CD14-positive monocyte (primary cell): ENCODE data around the gene SEMA3E. TPM values are rescaled to one million over a fixed set of nuclear protein-coding genes. Genes with fewer than 3 reads are reported as not detected.

Source experiments
- DNase-seq, 3 donors: peaks; one replicate each; pipeline ENCODE4 v3.0.0-alpha.2; 2011 to 2022
- H2AFZ ChIP-seq: 2 replicates; pipeline ENCODE4 v1.6.0; 2012; ENCODE audit warnings: mild to moderate bottlenecking, low read depth, low read length, inconsistent platforms; ENCODE audit not compliant: insufficient read depth, poor library complexity, severe bottlenecking
- H3K27ac ChIP-seq, 2 donors: 1 replicate in 1 of 2; 2 replicates in 1 of 2; pipeline ENCODE4 v1.5.1; 2012 to 2013; ENCODE audit warnings: low read length in 2 of 2, control low read depth in 1 of 2, inconsistent platforms in 1 of 2, low read depth in 1 of 2, mild to moderate bottlenecking in 1 of 2
- H3K27me3 ChIP-seq, 2 donors: one replicate each; pipeline versions ENCODE4 v1.6.0 to v1.6.1; 2011 to 2013; ENCODE audit warnings: low read length in 2 of 2; ENCODE audit not compliant: control insufficient read depth in 2 of 2, insufficient read depth in 2 of 2
- H3K36me3 ChIP-seq, 2 donors: replicated peaks in 1 of 2; 1 replicate in 1 of 2; 2 replicates in 1 of 2; pipeline versions ENCODE4 v1.5.1 to v1.6.1; 2012 to 2013; ENCODE audit warnings: low read length in 2 of 2, control low read depth in 1 of 2, inconsistent platforms in 1 of 2, mild to moderate bottlenecking in 1 of 2; ENCODE audit not compliant: insufficient read depth in 2 of 2, control insufficient read depth in 1 of 2
- H3K4me1 ChIP-seq, 2 donors: 1 replicate in 1 of 2; 2 replicates in 1 of 2; pipeline versions ENCODE4 v1.5.1 to v1.6.1; 2012 to 2013; ENCODE audit warnings: low read length in 2 of 2, control low read depth in 1 of 2, inconsistent platforms in 1 of 2, mild to moderate bottlenecking in 1 of 2, moderate library complexity in 1 of 2; ENCODE audit not compliant: insufficient read depth in 2 of 2, control insufficient read depth in 1 of 2
- H3K4me2 ChIP-seq: replicated peaks from 2 replicates; pipeline ENCODE3; 2012; ENCODE audit warnings: low read length, moderate library complexity, mild to moderate bottlenecking; ENCODE audit not compliant: poor library complexity, severe bottlenecking; ENCODE audit errors: extremely low read depth
- H3K4me3 ChIP-seq, 3 experiments: fragments of 200-600 bp in 1 of 3; sonication (generic) in 1 of 3; replicated peaks in 1 of 3; 1 replicate in 2 of 3; 2 replicates in 1 of 3; pipeline ENCODE4 v1.5.1; 2011 to 2013; ENCODE audit warnings: low read length in 3 of 3, mild to moderate bottlenecking in 3 of 3, control low read depth in 2 of 3, low read depth in 2 of 3, inconsistent platforms in 1 of 3, moderate library complexity in 1 of 3
- H3K79me2 ChIP-seq: 2 replicates; pipeline ENCODE4 v1.6.0; 2012; ENCODE audit warnings: mild to moderate bottlenecking, control low read depth, inconsistent platforms, low read length, moderate library complexity; ENCODE audit not compliant: insufficient read depth
- H3K9ac ChIP-seq: 2 replicates; pipeline ENCODE4 v1.6.0; 2017; ENCODE audit warnings: low read length, mild to moderate bottlenecking; ENCODE audit not compliant: insufficient read depth, poor library complexity, severe bottlenecking
- H3K9me3 ChIP-seq, 2 donors: replicated peaks in 1 of 2; 1 replicate in 1 of 2; 2 replicates in 1 of 2; pipeline versions ENCODE4 v1.5.1 to v1.6.1; 2012 to 2013; ENCODE audit warnings: low read length in 2 of 2, control low read depth in 1 of 2; ENCODE audit not compliant: control insufficient read depth in 1 of 2, insufficient read depth in 1 of 2
- H4K20me1 ChIP-seq: 2 replicates; pipeline ENCODE4 v1.6.0; 2012; ENCODE audit warnings: mild to moderate bottlenecking, low read length, control low read depth, moderate library complexity; ENCODE audit not compliant: insufficient read depth
- H3K27ac Mint-ChIP-seq, 7 donors: one replicate each; pipeline ENCODE4 v1.8.0; 2020; ENCODE audit warnings: mild to moderate bottlenecking in 7 of 7, mixed read lengths in 7 of 7, moderate library complexity in 6 of 7, inconsistent platforms in 2 of 7
- H3K27me3 Mint-ChIP-seq, 3 donors: one replicate each; pipeline ENCODE4 v1.8.0; 2021 to 2022; ENCODE audit warnings: low read depth in 3 of 3, mild to moderate bottlenecking in 3 of 3, mixed read lengths in 3 of 3, moderate library complexity in 3 of 3, inconsistent platforms in 1 of 3
- H3K36me3 Mint-ChIP-seq, 2 donors: one replicate each; pipeline ENCODE4 v1.8.0; 2020; ENCODE audit warnings: mixed read lengths in 2 of 2, inconsistent platforms in 1 of 2, mild to moderate bottlenecking in 1 of 2
- H3K4me1 Mint-ChIP-seq: one replicate; pipeline ENCODE4 v1.8.0; 2020; ENCODE audit warnings: mild to moderate bottlenecking, mixed read lengths
- H3K4me3 Mint-ChIP-seq, 2 donors: one replicate each; pipeline ENCODE4 v1.8.0; 2020; ENCODE audit warnings: mild to moderate bottlenecking in 2 of 2, mixed read lengths in 2 of 2, moderate library complexity in 1 of 2
- H3K9me3 Mint-ChIP-seq, 7 donors: one replicate each; pipeline ENCODE4 v1.8.0; 2020 to 2022; ENCODE audit warnings: mixed read lengths in 7 of 7, mild to moderate bottlenecking in 6 of 7, moderate library complexity in 6 of 7, inconsistent platforms in 2 of 7
- CTCF ChIP-seq: fragments of 200-600 bp; IDR thresholded peaks from one replicate; pipeline ENCODE4 v1.8.0; 2022; ENCODE audit warnings: antibody characterized with exemption, mild to moderate bottlenecking
- WGBS: methylation state at CpG from one replicate; pipeline ENCODE4 v1.1.5; 2013; ENCODE audit warnings: missing lambda C conversion rate; ENCODE audit not compliant: insufficient coverage; 5-methylcytosine and 5-hydroxymethylcytosine counted together
- intact Hi-C, 2 donors: fragments of 100-400 bp; cut with micrococcal nuclease; formaldehyde crosslinking; loops; one replicate each; pipeline versions ENCODE4 v1.15.0 to v1.15.1; 2023
- polyA plus RNA-seq, 3 donors: library from polyadenylated mRNA; depleted of rRNA in 1 of 3; unstranded in 2 of 3; stranded (reverse) in 1 of 3; fragments of 300-500 nt in 2 of 3; fragments of >200 nt in 1 of 3; fragmentation: Illumina TruSeq in 2 of 3; gene quantifications; 1 replicate in 2 of 3; 2 replicates in 1 of 3; pipeline ENCODE4 v1.2.3, GENCODE V29; 2012 to 2021

The SEMA3E gene
- polyA plus RNA-seq, 3 donors: not detected

GRCh38 chr7:83413831-83414230 is 235.1 kb downstream of the SEMA3E start:
- no peak for DNase-seq
- intact Hi-C loops: no loop called here
- Histone ChIP-seq H3K79me2 (no peaks in the 10 kb centered on the region), H3K4me2 (no peak overlapping the region), H3K9me3 (no peaks in the 10 kb centered on the region), H4K20me1 (no peaks in the 10 kb centered on the region), H3K27me3 (no peaks in the 10 kb centered on the region), H3K4me3 (no peak overlapping the region), H3K4me1 (no peaks in the 10 kb centered on the region), H3K9ac (no peak overlapping the region), H3K27ac (no peak overlapping the region), H3K36me3 (no peaks in the 10 kb centered on the region), H2AFZ (no peak overlapping the region)
- WGBS: 75% methylated on average over 2 of the region's 4 CpGs
- no peak overlapping the region for H3K4me3 Mint-ChIP-seq
- no peak for TF ChIP-seq CTCF
- H3K36me3 Mint-ChIP-seq: no peaks in the 10 kb centered on the region
- no peaks in the 10 kb centered on the region for H3K4me1 Mint-ChIP-seq
- H3K9me3 Mint-ChIP-seq: no peaks in the 10 kb centered on the region
- peaks cover 0 to 7% (median 1%) of the 10 kb centered on the region in 3 donors for H3K27me3 Mint-ChIP-seq
- H3K27ac Mint-ChIP-seq: no peak overlapping the region

- Mint-ChIP-seq H3K4me3 (no peak overlapping the region), H3K4me1 (no peaks in the 10 kb centered on the region), H3K9me3 (no peaks in the 10 kb centered on the region), H3K27ac (no peak overlapping the region), H3K36me3 (no peaks in the 10 kb centered on the region), H3K27me3 (peaks cover 0 to 7% (median 1%) of the 10 kb centered on the region in 3 donors)
- Histone ChIP-seq H3K4me3 (no peak overlapping the region), H3K27ac (no peak overlapping the region), H3K36me3 (no peaks in the 10 kb centered on the region), H3K79me2 (no peaks in the 10 kb centered on the region), H2AFZ (no peak overlapping the region), H4K20me1 (no peaks in the 10 kb centered on the region), H3K27me3 (no peaks in the 10 kb centered on the region), H3K4me1 (no peaks in the 10 kb centered on the region), H3K9me3 (no peaks in the 10 kb centered on the region), H3K9ac (no peak overlapping the region), H3K4me2 (no peak overlapping the region)
- intact Hi-C loops: no loop called here
- no peak for TF ChIP-seq CTCF
- WGBS: 71% methylated on average over 2 of the region's 2 CpGs
- DNase-seq: no peak
These were observed 235.5 kb downstream of the SEMA3E start for GRCh38 chr7:83413424-83413823.
